T-helper 1 cell treated with Interleukin-12 subunit alpha and Interleukin-12 subunit beta and Interleukin-4 antibody, amounts not matched to agents 30 ng/mL and 1 ng/mL, for 36 hours (primary cell): Measurements from ENCODE around the gene LZTR1. TPM values are rescaled to one million over a fixed set of nuclear protein-coding genes. Genes with fewer than 3 reads are reported as not detected.

Experiments
- intact Hi-C: fragments of 100-400 bp; cut with micrococcal nuclease; formaldehyde crosslinking; loops from one replicate; pipeline ENCODE4 v1.15.1; 2024
- total RNA-seq: library from RNA; stranded (reverse); gene quantifications from 2 replicates; pipeline ENCODE4 v1.2.3, GENCODE V29; 2022

LZTR1 gene
- total RNA-seq, 1 donor from 2014 or later: 89.6 TPM

DNA sequence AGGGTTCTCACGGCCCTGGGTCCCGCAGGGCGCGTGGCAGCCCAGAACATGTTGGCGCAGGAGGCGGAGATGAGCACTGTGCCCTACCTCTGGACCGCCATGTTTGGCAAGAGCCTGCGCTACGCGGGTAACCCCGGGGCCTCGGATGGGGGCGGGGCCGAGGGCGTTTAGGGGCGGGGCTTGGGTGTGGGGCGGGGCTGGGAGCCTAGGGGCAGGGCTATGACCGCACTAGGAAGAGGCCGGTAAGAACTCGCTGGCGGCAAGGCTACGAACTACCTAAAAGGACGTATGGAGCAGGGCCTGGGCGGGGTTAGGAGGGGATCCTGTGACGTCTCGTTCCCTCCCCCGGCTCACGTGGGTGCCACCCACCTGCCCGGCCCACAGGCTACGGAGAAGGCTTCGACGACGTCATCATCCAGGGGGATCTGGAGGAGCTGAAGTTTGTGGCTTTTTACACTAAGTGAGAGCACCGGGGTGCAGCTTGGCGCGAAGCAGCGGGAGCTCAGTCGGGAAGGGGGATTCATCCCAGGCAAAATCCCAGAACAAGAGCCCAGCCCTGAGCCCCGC lies 2.8 kb upstream of the LZTR1 start:
- intact Hi-C loops: loop anchor here (1.0 kb wide), 1 partner anchor 121 kb away; the partner anchor contains the start of gene PI4KA

DNA sequence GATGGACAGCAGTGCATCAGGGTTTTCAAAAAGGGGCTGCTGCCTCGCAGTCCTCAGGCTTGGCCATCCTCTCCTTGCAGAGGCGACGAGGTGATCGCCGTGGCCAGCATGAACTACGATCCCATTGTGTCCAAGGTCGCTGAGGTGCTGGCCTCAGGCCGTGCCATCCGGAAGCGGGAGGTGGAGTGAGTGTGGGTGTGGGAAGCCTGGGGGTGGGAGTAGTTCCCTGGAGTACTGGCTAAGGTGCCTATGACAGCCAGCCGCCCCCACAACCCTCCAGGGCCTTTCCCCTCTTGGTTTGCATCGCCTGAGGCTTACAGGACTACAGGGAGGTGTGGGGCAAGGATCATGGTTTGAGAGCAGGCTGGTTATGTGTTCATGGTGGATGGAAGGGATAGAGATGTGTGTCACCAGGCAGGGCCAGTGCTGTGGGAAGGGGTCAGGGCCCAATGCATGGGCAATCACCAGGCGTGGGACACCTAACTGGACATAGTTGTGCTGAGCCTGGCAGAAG lies 2.1 kb upstream of the LZTR1 start:
- intact Hi-C loops: loop anchor here (1.0 kb wide), 1 partner anchor 122 kb away; the partner anchor contains the start of gene PI4KA

DNA sequence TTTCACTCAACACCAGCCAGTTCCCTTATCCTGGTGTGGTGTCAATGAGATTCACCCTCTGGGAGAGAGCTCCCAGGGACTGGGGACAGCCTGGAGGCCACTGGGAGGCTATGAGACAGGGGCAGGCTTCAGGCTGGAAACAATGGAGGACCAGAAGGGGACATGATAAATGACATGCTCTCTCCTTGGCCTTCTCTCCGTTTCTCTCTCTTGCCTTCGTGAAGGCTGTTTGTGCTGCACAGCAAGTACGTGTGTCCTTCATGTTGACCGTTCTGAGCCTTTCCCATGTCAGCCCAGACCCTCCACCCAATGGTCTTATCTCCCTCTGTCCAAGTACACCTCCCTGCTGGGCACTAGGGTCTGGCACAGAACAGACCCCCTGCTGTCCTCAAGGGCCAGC lies 1.6 kb upstream of the LZTR1 start:
- intact Hi-C loops: no loop called here

DNA sequence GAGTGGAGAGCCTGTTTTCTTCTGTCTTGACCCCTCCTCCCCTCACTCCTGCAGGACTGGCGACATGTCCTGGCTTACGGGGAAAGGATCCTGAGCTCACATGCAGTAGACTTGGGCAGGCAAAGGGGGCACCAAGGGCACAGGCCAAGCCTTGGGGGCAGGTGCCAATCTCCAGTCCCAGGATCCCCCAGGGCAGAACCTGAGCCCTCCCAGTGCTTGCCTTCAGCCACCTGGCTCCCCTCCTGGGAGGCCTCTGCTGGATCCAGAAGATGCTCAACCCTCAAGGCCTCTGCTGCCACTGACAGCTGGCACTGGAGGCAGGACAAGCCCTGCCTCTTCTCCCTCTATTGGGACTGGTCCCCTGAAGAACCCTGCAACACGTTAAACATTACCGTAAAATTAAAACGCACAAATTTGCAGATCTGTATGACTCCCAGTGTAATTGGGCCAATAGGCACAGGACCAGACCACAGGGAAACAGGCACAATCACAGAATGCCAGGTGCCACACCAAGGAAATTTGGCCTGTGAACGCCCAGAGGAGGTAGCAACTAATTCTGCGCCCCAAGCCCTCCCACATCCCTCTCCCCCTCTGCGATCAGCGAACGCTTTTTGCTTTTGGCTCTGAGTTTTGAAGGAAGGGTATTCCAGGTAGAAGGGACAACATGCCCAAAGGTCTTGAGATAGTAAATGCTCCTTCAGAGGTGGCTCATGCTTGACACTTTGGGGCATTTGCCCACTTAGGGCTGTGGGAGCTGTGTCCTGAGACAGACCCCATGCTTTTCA lies 967 bp upstream of the LZTR1 start:
- intact Hi-C loops: loop anchor here (1.0 kb wide), 1 partner anchor 64 kb away; the partner anchor contains the start of gene CRKL

GRCh38 chr22:20982563-20982882 lies 426 bp downstream of the LZTR1 start:
- intact Hi-C loops: loop anchor here (1.0 kb wide), 2 partner anchors 20 to 32 kb away; partner anchors contain the start of gene THAP7

DNA sequence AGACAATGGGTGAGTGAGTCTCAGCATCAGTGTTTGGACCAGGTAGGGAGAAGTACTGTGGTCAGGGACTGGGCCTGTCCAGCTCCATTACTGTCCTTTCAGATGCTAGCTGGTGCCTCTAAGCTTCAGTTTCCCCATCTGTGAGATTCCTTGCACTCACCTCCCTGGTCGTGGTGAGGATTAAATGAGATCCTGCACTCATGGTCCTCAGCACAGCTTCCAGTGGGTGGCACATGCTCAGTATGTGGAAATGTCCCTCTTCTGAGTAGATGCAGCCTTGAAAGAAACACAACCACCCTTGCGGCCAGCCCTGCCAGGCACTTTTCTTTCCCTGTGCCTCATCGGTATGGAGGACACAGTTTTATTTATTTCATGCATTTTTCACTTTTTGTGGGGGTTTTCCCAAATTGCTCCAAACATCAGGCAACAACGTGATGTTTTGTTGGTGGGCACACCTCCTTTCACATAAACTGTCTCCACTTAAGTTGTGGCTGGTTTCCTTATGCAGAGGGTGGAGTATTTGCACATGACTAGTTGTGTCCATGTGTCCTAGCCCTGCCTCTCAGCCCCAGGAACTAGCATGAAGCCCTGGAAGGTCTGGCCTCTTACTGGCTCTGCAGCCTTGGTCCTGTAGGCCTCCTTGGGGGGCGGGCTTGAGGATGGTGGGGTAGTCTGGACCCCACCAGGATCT lies 1.1 kb downstream of the LZTR1 start:
- intact Hi-C loops: no loop called here

- intact Hi-C loops: no loop called here
These were observed 3.6 kb downstream of the LZTR1 start for GRCh38 chr22:20985720-20986119.

- intact Hi-C loops: no loop called here
These were observed 4.3 kb downstream of the LZTR1 start for GRCh38 chr22:20986365-20986764.

- intact Hi-C loops: no loop called here
These were observed 5.3 kb downstream of the LZTR1 start for GRCh38 chr22:20987375-20987774.

GRCh38 chr22:20988573-20989322 lies 6.7 kb downstream of the LZTR1 start:
- intact Hi-C loops: no loop called here

GRCh38 chr22:20989323-20990138 lies 7.4 kb downstream of the LZTR1 start:
- intact Hi-C loops: no loop called here

DNA sequence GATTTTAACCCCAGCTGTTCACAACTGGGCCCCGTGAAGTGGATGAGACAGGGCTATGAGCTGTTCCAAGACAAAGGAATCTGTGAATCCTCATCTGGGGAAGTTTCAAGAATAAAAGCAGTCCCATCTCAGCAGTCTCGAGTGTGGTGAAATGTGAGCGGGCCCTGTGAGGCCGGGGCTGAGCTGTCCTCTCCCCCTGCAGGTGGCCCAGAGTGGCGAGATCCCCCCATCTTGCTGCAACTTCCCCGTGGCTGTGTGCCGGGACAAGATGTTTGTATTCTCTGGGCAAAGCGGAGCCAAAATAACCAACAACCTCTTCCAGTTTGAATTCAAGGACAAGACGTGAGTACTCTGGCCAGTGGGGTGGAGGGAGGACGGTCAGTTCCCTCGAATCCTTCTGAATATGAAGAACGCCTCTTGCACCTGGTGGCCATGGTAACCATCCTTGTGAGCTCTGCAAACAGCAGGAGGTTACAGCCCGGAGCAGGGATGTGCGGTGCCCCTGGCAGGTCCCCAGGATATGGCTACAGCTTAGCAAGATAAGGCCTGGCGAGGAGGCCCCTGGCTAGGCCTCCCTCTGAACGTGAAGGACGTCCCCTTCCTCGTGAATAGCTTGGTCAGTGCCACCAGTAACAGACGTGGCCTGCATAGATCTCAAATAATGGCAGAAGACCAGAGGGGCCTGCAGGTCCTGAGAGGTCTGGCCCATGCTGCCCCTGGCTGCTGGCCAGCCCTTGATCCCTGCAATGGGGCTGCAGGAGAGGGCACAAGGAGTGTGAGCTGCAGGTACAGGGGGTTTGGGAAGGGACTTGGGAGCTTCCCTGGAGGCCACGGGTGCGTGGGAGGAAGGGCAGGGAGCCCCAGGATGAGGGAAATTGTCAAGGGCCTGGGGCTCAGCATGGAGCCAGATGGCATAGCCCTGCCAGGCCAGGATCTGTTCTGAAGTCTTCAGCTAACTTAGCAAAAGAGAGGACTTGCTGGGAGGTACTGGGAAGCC lies 8.4 kb downstream of the LZTR1 start:
- intact Hi-C loops: no loop called here

DNA sequence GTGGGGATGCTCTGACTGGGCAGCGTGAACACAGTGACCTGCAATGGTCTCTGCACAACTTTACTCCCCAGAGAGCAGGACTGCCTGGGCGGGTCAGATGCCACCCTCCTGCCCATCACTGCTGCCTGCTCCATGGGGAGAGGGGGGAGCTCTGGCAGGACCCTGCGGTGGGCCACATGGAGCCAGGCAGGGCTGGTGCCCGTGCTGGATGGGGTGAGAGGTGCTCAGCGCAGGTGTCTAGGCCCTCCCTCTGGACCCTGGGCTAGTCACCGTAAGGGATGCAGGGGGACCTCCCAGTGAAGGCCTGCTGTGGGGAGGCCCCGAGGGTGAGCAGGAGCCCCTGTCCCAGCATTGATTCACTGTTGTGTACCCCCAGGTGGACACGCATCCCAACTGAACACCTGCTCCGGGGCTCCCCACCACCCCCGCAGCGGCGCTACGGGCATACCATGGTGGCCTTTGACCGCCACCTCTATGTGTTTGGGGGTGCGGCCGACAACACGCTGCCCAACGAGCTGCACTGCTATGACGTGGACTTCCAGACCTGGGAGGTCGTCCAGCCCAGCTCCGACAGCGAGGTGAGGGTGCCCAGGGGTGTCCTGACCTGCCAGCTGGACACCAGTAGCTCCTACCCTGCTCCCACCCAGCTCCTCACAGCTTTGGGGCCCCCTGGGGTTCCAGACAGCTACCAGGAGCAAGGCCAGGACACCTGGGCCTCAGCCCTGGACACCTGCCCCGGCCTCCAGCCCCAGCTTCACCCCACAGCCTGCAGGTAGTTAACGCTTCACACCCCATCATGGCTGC lies 9.4 kb downstream of the LZTR1 start:
- intact Hi-C loops: no loop called here

- intact Hi-C loops: no loop called here
These were observed 10.0 kb downstream of the LZTR1 start for GRCh38 chr22:20992056-20992442.

GRCh38 chr22:20992456-20993303 lies 10.6 kb downstream of the LZTR1 start:
- intact Hi-C loops: no loop called here

- intact Hi-C loops: no loop called here
These were observed 11.4 kb downstream of the LZTR1 start for GRCh38 chr22:20993304-20994127.
